ENCODE measurements around the gene WRNIP1.

- TF ChIP-seq CTCF (IDR thresholded peaks at IDR 0.05) = peak in 2 of 6 experiments; percentile 13 to 37
- no peak for TF ChIP-seq POLR2A (IDR thresholded peaks at IDR 0.05)
These were observed 4.0 kb upstream of the WRNIP1 start for GRCh38 chr6:2760882-2761842.

Measured in thyroid gland (tissue), 4 donors.